Retinal pigment epithelial cell (primary cell): Measurements from ENCODE around the gene POLA1.

Source experiments
- DNase-seq: peaks from one replicate; pipeline ENCODE4 v3.0.0-alpha.2; 2010; ENCODE audit warnings: low read depth
- H3K4me3 ChIP-seq: 2 replicates; pipeline ENCODE4 v1.5.1; 2011; ENCODE audit warnings: mild to moderate bottlenecking, low read length, control low read depth, moderate library complexity
- CTCF ChIP-seq: conservative IDR thresholded peaks from 2 replicates; pipeline ENCODE4 v1.5.1; 2011; ENCODE audit warnings: low read depth, low read length, control low read depth, inconsistent platforms

The POLA1 gene

GRCh38 chrX:24874604-24875247 lies 181.0 kb downstream of the POLA1 start:
- TF ChIP-seq CTCF = no peak
- no peak overlapping the region for H3K4me3 ChIP-seq
- DNase-seq = no peak

- H3K4me3 ChIP-seq = no peak overlapping the region
- no peak for DNase-seq
- no peak for TF ChIP-seq CTCF
Measured at GRCh38 chrX:24876530-24877287, 183.0 kb downstream of the POLA1 start.

- DNase-seq = no peak
- no peak overlapping the region for H3K4me3 ChIP-seq
- no peak for TF ChIP-seq CTCF
Measured at GRCh38 chrX:24877288-24877664, 183.6 kb downstream of the POLA1 start.

- no peak for DNase-seq
- H3K4me3 ChIP-seq = no peak overlapping the region
- no peak for TF ChIP-seq CTCF
Measured at GRCh38 chrX:24877854-24878650, 184.3 kb downstream of the POLA1 start.

GRCh38 chrX:24879679-24880078 lies 186.0 kb downstream of the POLA1 start:
- no peak for DNase-seq
- no peak overlapping the region for H3K4me3 ChIP-seq
- TF ChIP-seq CTCF = no peak

- no peak for TF ChIP-seq CTCF
- DNase-seq = no peak
- no peak overlapping the region for H3K4me3 ChIP-seq
Measured at GRCh38 chrX:24886916-24887315, 193.2 kb downstream of the POLA1 start.
